Activated naive CD8-positive, alpha-beta T cell (primary cell): ENCODE measurements around the gene PRLR.

Experiments used
- H3K27ac Mint-ChIP-seq: one replicate; pipeline ENCODE4 v1.8.0; 2021; ENCODE audit warnings: mixed read lengths
- H3K27me3 Mint-ChIP-seq: one replicate; pipeline ENCODE4 v1.8.0; 2021; ENCODE audit warnings: mixed read lengths
- H3K36me3 Mint-ChIP-seq: one replicate; pipeline ENCODE4 v1.8.0; 2021; ENCODE audit warnings: mixed read lengths
- H3K4me1 Mint-ChIP-seq: one replicate; pipeline ENCODE4 v1.8.0; 2021; ENCODE audit warnings: low read depth, mixed read lengths
- H3K4me3 Mint-ChIP-seq: one replicate; pipeline ENCODE4 v1.8.0; 2021; ENCODE audit warnings: mild to moderate bottlenecking, mixed read lengths
- H3K9me3 Mint-ChIP-seq: one replicate; pipeline ENCODE4 v1.8.0; 2021; ENCODE audit warnings: low read depth, mixed read lengths

Gene PRLR

GRCh38 chr5:35030426-35031100, 199.7 kb downstream of the PRLR start:
- no peaks in the 10 kb centered on the region for H3K4me1 Mint-ChIP-seq
- H3K9me3 Mint-ChIP-seq = no peaks in the 10 kb centered on the region
- H3K36me3 Mint-ChIP-seq = no peaks in the 10 kb centered on the region
- no peak overlapping the region for H3K4me3 Mint-ChIP-seq
- H3K27ac Mint-ChIP-seq = no peak overlapping the region
- H3K27me3 Mint-ChIP-seq = peaks cover 10% of the 10 kb centered on the region

DNA sequence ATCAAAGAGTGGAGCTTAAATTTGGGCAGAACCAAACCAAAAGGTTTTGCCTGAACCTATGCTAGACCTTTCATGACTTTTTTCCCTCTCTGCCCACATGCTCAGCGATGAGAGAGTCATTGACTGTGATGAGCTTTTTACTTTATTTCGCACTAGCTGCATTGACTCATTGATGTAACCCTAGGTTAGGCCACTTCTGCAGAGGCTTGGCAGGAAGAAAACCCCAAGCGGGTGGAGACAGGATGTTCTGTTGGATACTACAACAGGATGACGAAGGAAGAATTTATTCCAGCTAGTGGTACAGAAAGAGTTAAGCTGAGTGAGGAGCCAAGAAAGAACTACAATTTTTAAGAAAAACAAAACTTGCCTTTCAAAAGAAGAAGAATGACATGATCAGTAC, 201.0 kb downstream of the PRLR start:
- no peak overlapping the region for H3K27ac Mint-ChIP-seq
- H3K4me3 Mint-ChIP-seq = no peak overlapping the region
- H3K27me3 Mint-ChIP-seq = peaks cover 7% of the 10 kb centered on the region
- no peaks in the 10 kb centered on the region for H3K9me3 Mint-ChIP-seq
- no peaks in the 10 kb centered on the region for H3K36me3 Mint-ChIP-seq
- no peaks in the 10 kb centered on the region for H3K4me1 Mint-ChIP-seq

DNA sequence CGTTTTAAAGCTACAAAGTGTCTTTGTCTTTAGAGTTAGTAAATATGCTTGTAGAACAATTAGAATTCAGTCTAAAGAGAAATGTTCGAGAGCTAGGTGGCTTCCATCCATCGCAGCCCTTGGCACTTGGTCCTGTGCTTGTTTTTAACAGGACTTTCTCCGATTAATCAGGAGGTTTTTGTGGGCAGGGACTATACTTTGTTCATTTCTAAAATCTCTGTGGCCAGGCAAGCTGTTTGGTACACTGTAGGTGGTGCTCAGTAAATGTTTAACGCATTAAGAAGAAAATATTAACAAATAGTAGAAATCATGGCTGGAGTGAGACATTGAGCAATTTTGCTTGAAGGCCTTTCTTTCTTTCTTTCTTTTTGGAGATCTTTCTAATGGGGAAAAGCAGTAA, 203.3 kb downstream of the PRLR start:
- Mint-ChIP-seq H3K27ac (no peak overlapping the region), H3K27me3 (peaks cover 3% of the 10 kb centered on the region), H3K9me3 (no peaks in the 10 kb centered on the region), H3K4me1 (no peaks in the 10 kb centered on the region), H3K4me3 (no peak overlapping the region), H3K36me3 (no peaks in the 10 kb centered on the region)

DNA sequence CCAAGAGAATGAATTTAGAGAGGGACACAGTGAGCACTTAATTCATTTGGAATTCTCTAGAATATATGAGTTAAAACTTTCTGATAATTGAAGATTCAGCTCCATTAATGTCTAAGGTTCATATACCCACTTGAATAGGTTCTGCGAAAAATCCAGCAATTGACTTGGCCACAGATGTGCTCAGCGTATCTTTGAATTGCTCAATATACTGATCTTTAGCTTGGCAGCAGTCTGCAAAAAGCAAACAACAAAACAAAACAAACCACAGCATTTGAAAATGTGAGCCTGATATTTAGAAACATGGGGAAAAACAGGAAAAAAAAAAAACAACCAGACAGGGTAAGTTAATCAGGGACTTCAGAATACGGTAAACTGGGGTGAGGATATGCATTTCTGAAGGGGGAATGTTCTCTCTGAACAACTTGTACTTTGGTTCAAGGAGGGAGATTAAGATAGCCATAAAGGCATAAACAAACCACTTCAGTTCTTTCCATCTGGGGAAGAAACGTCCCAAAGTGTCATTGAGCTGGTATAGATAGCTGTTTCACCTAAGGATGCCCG, 203.9 kb downstream of the PRLR start:
- Mint-ChIP-seq H3K4me1 (no peaks in the 10 kb centered on the region), H3K36me3 (no peaks in the 10 kb centered on the region), H3K27me3 (peaks cover 3% of the 10 kb centered on the region), H3K9me3 (no peaks in the 10 kb centered on the region), H3K4me3 (no peak overlapping the region), H3K27ac (no peak overlapping the region)

GRCh38 chr5:35024911-35025510, 205.3 kb downstream of the PRLR start:
- H3K9me3 Mint-ChIP-seq = no peaks in the 10 kb centered on the region
- H3K27ac Mint-ChIP-seq = no peak overlapping the region
- H3K4me3 Mint-ChIP-seq = no peak overlapping the region
- H3K4me1 Mint-ChIP-seq = no peaks in the 10 kb centered on the region
- H3K36me3 Mint-ChIP-seq = no peaks in the 10 kb centered on the region
- peaks cover 2% of the 10 kb centered on the region for H3K27me3 Mint-ChIP-seq

DNA sequence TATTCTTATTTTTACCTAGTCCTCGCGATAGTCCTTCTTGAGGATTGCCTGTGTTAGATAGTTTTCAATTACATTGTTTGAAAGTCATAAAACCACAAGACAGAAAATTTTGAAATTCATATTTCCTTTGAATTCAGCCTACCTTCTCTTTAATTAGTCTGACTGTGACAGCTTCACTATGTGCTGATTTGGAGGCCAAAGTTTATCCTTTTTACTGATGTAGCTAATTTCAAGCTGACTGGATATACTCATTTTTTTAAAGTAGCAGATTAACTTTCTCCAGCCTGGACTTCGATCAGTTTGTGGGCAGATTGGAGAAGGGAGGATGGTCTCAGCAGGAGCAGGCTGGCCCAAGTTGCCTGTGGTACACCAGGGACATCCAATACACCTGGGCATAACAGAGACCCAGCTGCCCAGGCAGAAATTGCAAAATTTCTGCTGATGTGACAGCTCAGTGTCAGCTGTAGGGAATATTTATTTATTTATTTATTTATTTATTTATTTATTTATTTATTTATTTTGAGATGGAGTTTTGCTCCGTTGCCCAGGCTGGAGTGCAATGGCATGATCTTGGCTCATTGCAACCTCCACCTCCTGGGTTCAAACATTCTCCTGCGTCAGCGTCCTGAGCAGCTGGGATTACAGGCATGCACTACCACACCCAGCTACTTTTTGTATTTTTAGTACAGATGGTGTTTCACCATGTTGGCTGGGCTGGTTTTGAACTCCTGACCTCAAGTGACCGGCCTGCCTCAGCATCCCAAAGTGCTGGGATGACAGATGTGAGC, 206.7 kb downstream of the PRLR start:
- Mint-ChIP-seq H3K9me3 (no peaks in the 10 kb centered on the region), H3K36me3 (no peaks in the 10 kb centered on the region), H3K4me1 (no peaks in the 10 kb centered on the region), H3K27me3 (no peaks in the 10 kb centered on the region), H3K4me3 (no peak overlapping the region), H3K27ac (no peak overlapping the region)

GRCh38 chr5:35016174-35017051, 213.9 kb downstream of the PRLR start:
- Mint-ChIP-seq H3K4me3 (no peak overlapping the region), H3K9me3 (no peaks in the 10 kb centered on the region), H3K27ac (no peak overlapping the region), H3K27me3 (peaks cover 3% of the 10 kb centered on the region), H3K36me3 (no peaks in the 10 kb centered on the region), H3K4me1 (no peaks in the 10 kb centered on the region)

DNA sequence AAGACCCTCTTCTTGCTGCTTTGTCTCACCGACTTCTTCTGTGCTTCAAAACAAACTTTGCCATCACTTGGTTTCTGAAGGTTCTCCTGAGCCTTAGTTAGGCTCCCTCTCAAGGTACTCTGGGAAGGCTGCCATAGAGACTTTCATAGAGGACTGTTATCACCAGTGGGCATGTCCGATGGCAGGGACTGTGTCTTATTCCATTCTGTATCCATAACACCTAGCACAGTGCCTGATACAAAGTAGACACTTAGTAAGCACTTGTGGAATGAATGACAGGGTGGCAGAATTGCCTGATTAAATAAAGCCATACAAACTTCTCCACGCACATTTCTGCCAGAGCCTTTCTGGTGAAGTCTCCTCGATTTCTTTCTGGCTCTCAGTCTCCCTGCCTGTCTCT, 215.2 kb downstream of the PRLR start:
- Mint-ChIP-seq H3K27ac (no peak overlapping the region), H3K4me3 (no peak overlapping the region), H3K9me3 (no peaks in the 10 kb centered on the region), H3K4me1 (no peaks in the 10 kb centered on the region), H3K36me3 (no peaks in the 10 kb centered on the region), H3K27me3 (peaks cover 3% of the 10 kb centered on the region)

DNA sequence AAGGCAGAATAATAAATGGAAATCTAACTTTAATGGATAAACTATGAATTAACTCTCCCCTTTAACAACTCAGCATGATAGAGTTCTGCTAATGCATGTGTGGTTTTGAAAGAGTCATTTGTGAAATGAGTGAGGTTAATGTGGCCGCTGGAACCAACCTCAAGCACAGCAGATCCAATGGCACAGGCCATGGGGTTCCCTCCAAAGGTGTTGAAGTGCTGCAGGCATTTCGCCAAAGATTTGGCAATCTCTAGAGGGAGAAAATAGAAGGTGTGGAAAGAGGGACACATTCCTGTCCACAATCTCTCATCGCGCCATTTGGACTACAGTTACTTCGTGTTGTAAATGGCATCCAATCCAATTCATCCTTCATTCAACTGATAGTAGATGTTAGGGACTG, 217.5 kb downstream of the PRLR start:
- no peaks in the 10 kb centered on the region for H3K36me3 Mint-ChIP-seq
- no peaks in the 10 kb centered on the region for H3K9me3 Mint-ChIP-seq
- H3K4me1 Mint-ChIP-seq = no peaks in the 10 kb centered on the region
- peaks cover 13% of the 10 kb centered on the region for H3K27me3 Mint-ChIP-seq
- no peak overlapping the region for H3K4me3 Mint-ChIP-seq
- H3K27ac Mint-ChIP-seq = no peak overlapping the region

DNA sequence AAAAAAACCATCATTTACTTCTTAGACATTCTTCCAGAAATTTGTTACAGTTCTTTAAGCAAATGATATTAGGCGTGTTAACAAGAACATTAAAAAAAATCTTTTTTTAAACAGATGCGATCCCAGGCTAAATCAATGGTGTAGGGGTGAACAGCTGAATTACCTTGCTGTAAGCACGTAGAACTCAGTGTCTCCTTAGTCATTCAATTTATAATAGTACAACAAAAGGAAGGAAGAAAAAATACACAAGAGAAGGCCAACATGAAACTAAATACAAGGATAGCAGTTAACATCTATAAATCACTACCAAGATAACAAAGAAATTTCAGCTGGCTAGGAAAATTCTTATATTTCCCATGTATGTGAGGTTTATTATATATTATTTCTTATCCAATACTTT, 217.9 kb downstream of the PRLR start:
- no peaks in the 10 kb centered on the region for H3K9me3 Mint-ChIP-seq
- H3K4me3 Mint-ChIP-seq = no peak overlapping the region
- no peaks in the 10 kb centered on the region for H3K36me3 Mint-ChIP-seq
- H3K4me1 Mint-ChIP-seq = no peaks in the 10 kb centered on the region
- no peak overlapping the region for H3K27ac Mint-ChIP-seq
- H3K27me3 Mint-ChIP-seq = peaks cover 15% of the 10 kb centered on the region

DNA sequence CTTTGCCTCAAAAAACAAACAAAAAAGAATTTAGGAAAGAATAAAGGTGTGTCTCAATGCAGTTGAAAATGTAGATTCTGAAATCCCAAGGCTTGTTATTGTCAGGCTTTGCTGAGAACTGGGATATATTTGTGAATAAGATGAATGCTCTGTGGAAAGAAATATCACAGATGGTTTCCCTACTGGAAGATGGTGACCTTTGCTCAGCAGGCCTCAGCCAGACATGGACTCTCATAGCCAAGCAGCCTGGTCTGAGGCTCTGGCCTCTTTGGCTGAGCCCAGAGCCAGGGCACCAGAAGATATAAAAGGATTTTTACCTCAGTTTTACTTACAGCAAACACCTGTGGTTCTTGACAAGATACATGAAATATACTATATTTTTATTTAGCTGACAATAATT, 219.6 kb downstream of the PRLR start:
- Mint-ChIP-seq H3K4me3 (no peak overlapping the region), H3K4me1 (no peaks in the 10 kb centered on the region), H3K36me3 (no peaks in the 10 kb centered on the region), H3K27me3 (peaks cover 20% of the 10 kb centered on the region), H3K27ac (no peak overlapping the region), H3K9me3 (no peaks in the 10 kb centered on the region)

DNA sequence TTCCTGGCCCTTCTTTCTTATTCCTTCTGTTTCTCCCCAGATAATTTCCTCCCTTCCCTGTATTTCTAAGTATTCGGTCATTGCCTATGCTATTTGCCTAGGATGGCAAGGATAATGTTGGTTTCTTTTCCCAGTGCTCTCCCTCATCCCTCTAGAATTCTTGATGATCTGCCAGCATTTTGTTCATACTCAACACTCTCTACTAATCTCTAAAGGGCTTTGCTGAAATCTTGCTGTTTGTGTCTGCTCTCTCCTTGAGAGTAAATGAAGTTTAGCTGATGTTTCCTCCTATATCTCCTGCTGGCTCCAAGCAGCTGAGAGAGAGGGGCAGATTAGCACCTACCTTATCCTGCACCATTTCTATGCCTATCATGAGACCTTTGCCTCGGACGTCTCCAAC, 220.6 kb downstream of the PRLR start:
- no peak overlapping the region for H3K27ac Mint-ChIP-seq
- H3K27me3 Mint-ChIP-seq = peaks cover 23% of the 10 kb centered on the region
- H3K36me3 Mint-ChIP-seq = no peaks in the 10 kb centered on the region
- H3K4me3 Mint-ChIP-seq = no peak overlapping the region
- H3K9me3 Mint-ChIP-seq = no peaks in the 10 kb centered on the region
- H3K4me1 Mint-ChIP-seq = no peaks in the 10 kb centered on the region

- no peaks in the 10 kb centered on the region for H3K9me3 Mint-ChIP-seq
- H3K27me3 Mint-ChIP-seq = peaks cover 23% of the 10 kb centered on the region
- H3K4me1 Mint-ChIP-seq = no peaks in the 10 kb centered on the region
- H3K4me3 Mint-ChIP-seq = no peak overlapping the region
- no peak overlapping the region for H3K27ac Mint-ChIP-seq
- no peaks in the 10 kb centered on the region for H3K36me3 Mint-ChIP-seq
Measured at GRCh38 chr5:35009019-35009418, 221.3 kb downstream of the PRLR start.

- Mint-ChIP-seq H3K4me3 (no peak overlapping the region), H3K27me3 (peaks cover 22% of the 10 kb centered on the region), H3K9me3 (no peaks in the 10 kb centered on the region), H3K27ac (no peak overlapping the region), H3K36me3 (no peaks in the 10 kb centered on the region), H3K4me1 (no peaks in the 10 kb centered on the region)
Measured at GRCh38 chr5:35004771-35005170, 225.5 kb downstream of the PRLR start.
